ENCODE measurements around the gene NHEJ1. TPM values are rescaled to one million over a fixed set of nuclear protein-coding genes. Genes with fewer than 3 reads are reported as not detected.

Gene NHEJ1, protein sequence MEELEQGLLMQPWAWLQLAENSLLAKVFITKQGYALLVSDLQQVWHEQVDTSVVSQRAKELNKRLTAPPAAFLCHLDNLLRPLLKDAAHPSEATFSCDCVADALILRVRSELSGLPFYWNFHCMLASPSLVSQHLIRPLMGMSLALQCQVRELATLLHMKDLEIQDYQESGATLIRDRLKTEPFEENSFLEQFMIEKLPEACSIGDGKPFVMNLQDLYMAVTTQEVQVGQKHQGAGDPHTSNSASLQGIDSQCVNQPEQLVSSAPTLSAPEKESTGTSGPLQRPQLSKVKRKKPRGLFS
- total RNA-seq: 10 to 100 TPM in 1 of 10 donors, 1 to 10 TPM in 9; 4.7 to 12.0 (median 7.1) TPM
- polyA plus RNA-seq: 1 to 10 TPM; 3.8 to 9.6 TPM
- long read RNA-seq, donor 1, transcript NHEJ1-201 (8 exons, 2,094 nt): major isoform, 6 of 9 reads
- long read RNA-seq, donor 1, partial matches to known transcripts: 1 of 9 reads
- long read RNA-seq, donor 1, other reads (novel, unspliced or antisense): 2 of 9 reads
- long read RNA-seq, donor 2, transcript NHEJ1-201 (8 exons, 2,094 nt): major isoform, 11 of 13 reads
- long read RNA-seq, donor 2, partial matches to known transcripts: 0 of 13 reads
- long read RNA-seq, donor 2, other reads (novel, unspliced or antisense): 2 of 13 reads
- long read RNA-seq, donor 3, transcript NHEJ1-201 (8 exons, 2,094 nt): major isoform, 15 of 18 reads
- long read RNA-seq, donor 3, partial matches to known transcripts: 0 of 18 reads
- long read RNA-seq, donor 3, other reads (novel, unspliced or antisense): 3 of 18 reads

DNA sequence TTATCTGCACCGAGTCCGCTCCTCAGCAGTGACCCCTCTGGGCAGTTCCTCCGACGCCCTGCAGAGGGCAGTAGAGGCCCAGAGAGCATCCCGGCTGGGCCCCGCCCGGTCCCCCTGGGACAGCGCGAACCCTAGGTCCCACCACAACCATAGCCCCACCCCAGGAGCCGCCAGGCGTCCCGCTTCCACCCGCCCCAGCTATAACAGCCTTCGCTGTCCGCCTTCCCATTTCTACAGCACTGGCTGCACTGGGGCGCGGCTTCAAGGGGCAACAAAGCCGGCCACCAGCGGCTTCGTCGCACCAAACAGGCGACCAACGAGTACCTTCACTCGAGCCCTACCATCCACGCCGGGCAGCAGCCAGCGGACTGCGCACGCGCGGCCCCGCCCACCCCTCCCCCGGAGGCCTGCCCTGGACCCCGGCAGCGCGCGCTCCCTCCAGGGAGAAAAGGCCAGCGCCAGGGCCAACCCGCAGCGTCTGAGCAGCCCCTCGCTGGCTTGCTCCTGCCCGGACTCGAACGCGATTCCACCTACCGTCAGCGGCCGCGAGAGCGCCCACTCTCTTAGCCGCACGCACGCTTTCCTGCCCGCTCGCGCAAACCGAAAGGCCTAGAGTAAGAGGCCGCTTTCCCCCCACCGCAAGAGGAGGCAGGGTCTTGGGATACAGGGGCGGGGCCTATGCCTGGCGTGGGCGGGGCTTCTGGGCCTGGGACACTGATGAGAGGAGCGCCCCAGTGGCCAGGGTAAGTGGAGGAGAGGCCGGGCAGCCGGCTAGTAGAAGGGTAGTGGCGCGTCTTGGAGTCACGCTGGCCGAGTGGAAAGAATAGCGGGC, at the start of gene NHEJ1:
Gene NHEJ1 (minus strand): TSS at position 630 of the 832 bp plus-strand sequence. CDS start 2,453 bp downstream, outside the sequence.
- DNase-seq (peak; percentile 97 to 98), ATAC-seq (peak; percentile 96 to 98 (median 97))
- no peaks in the 10 kb centered on the region for H3K9me3 ChIP-seq
- H3K4me3 ChIP-seq: peak within 1 kb of the TSS; percentile 40 to 74 (median 62)
- H3K27me3 ChIP-seq: no peaks in the 10 kb centered on the region
- intact Hi-C loops (cut with DNase I): loop anchor here in 8 of 10 donors (1.0 to 10.0 kb wide), 12 partner anchors 16 to 224 kb away; partner anchors contain the start of genes CNPPD1 (in 2 of the 8), ZFAND2B (in 2 of the 8), ABCB6 (in 1 of the 8) and DNAJB2 (in 1 of the 8)
- WGBS, 2 donors: 0% methylated on average over 63 to 70 of the region's 70 CpGs
- peak within 1 kb of the TSS; percentile 80 to 94 (median 92) for H3K27ac ChIP-seq
- H3K4me1 ChIP-seq: peaks cover 0 to 19% (median 11%) of the 10 kb centered on the region in 9 donors
- TF ChIP-seq, protein P1, sequence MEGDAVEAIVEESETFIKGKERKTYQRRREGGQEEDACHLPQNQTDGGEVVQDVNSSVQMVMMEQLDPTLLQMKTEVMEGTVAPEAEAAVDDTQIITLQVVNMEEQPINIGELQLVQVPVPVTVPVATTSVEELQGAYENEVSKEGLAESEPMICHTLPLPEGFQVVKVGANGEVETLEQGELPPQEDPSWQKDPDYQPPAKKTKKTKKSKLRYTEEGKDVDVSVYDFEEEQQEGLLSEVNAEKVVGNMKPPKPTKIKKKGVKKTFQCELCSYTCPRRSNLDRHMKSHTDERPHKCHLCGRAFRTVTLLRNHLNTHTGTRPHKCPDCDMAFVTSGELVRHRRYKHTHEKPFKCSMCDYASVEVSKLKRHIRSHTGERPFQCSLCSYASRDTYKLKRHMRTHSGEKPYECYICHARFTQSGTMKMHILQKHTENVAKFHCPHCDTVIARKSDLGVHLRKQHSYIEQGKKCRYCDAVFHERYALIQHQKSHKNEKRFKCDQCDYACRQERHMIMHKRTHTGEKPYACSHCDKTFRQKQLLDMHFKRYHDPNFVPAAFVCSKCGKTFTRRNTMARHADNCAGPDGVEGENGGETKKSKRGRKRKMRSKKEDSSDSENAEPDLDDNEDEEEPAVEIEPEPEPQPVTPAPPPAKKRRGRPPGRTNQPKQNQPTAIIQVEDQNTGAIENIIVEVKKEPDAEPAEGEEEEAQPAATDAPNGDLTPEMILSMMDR (IDR thresholded peaks at IDR 0.05): peak; percentile 99 to 100 (median 99)
- peaks cover 0 to 26% (median 15%) of the 10 kb centered on the region in 9 donors for H3K36me3 ChIP-seq

DNA sequence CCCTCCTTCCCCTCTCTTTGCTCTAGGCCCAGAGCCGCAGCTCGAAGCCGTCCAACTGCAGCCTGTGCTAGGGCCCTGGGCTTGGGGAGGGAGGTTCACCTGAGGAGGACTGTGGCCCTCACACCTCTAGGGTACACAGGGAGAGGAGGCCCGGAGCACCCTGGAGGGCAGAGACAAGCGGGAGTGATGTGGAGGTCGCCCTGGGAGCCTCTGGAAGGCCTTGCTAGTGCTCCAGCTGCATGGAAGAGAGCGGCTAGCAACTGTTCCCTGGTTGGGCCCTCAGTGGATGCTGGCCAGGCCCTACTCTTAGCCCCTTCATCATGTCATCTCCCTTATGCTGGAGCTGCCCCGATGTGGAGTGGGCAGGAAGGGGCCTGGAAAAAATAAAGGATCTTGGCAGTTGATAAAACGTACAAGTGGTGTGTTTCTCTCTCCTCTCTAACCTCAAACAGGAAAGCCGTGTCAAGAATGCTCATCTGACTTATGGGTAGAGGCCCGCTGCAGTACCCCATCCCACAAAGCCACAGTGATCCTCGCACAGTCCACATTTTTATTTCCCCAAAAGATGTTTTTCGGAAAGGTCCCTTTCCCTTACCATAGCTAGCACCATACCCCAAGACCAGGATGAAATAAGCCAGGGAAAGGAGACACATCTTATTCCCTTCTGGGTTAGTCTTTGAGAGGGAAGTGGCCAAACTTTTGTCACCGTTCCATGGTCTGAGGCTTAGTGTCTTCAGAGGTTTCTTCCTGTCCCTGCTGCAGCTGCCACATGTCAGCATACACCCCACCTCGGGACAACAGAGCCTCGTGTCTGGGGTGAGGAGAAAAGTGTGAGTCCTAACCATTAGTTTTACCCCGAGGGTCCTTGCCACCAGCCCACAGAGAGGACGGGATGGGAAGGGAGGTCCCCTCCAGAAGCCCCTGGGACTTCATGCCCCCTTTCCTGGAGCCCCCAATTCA, 48.9 kb upstream of the NHEJ1 start:
- ATAC-seq: no peak
- peaks cover 0 to 1% (median 0%) of the 10 kb centered on the region in 11 donors for H3K9me3 ChIP-seq
- WGBS, 2 donors: 79 to 82% methylated on average over 18 of the region's 18 CpGs
- DNase-seq: no peak
- H3K27ac ChIP-seq: no peak overlapping the region
- intact Hi-C loops (cut with DNase I): loop anchor here in 2 of 10 donors (5.0 kb wide), 2 partner anchors 37 to 47 kb away; partner anchors contain the start of genes NHEJ1 (in 1 of the 2) and SLC23A3 (in 1 of the 2)
- peaks cover 0 to 67% (median 23%) of the 10 kb centered on the region in 9 donors for H3K36me3 ChIP-seq
- H3K4me1 ChIP-seq: peaks cover 8 to 31% (median 20%) of the 10 kb centered on the region in 9 donors
- no peak overlapping the region for H3K4me3 ChIP-seq
- TF ChIP-seq, protein P1 (IDR thresholded peaks at IDR 0.05): no peak
- no peaks in the 10 kb centered on the region for H3K27me3 ChIP-seq

DNA sequence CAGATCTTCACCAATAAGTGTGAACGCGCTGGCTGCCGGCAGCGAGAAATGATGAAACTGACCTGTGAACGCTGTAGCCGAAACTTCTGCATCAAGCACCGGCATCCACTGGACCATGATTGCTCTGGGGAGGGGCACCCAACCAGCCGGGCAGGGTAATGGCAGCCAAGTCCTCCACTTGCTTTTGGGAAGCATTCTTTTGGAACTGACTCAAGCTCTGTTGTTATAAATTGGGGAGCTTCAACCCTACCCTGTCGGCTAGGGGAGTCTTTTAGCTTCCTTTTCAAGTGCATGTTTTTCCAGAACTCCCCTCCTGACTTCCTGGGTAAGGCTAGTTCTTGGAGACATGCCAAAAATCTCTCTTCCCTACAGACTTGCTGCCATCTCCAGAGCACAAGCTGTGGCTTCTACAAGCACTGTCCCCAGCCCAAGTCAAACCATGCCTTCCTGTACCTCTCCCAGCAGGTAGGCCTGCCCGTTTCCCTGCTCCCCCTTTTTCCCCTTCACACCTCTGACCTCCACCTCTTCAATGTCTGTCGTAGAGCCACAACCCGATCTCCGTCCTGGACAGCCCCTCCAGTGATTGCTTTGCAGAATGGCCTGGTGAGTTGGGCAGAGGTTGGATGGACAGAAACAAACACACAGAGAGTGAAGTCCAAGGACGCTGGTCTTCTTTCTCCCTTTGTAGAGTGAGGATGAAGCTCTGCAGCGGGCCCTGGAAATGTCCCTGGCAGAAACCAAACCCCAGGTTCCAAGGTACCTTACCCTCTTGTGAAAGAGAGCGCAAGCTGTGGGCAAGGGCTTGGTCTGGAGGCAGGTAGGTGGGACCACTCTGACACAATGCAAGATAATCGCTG, 47.5 kb upstream of the NHEJ1 start:
- DNase-seq: no peak
- intact Hi-C loops (cut with DNase I): loop anchor here in 5 of 10 donors (2.0 to 5.0 kb wide), 5 partner anchors 31 to 71 kb away; partner anchors contain the start of genes CNPPD1 (in 2 of the 5), NHEJ1 (in 2 of the 5), DNAJB2 (in 1 of the 5) and SLC23A3 (in 1 of the 5)
- H3K36me3 ChIP-seq: peaks cover 0 to 53% (median 17%) of the 10 kb centered on the region in 9 donors

More for the DNA sequence above, 47.5 kb upstream of the NHEJ1 start:
- Histone ChIP-seq H3K4me1 (peaks cover 8 to 31% (median 20%) of the 10 kb centered on the region in 9 donors), H3K27ac (peak overlapping the region in 6 of 10 donors; percentile 92 to 98 (median 95)), H3K9me3 (peaks cover 0 to 2% (median 0%) of the 10 kb centered on the region in 11 donors), H3K4me3 (peak overlapping the region in 4 of 10 donors; percentile 66 to 82 (median 75)), H3K27me3 (no peaks in the 10 kb centered on the region)
- TF ChIP-seq, protein P1 (IDR thresholded peaks at IDR 0.05): no peak
- WGBS, 2 donors: 74 to 76% methylated on average over 17 of the region's 17 CpGs
- no peak for ATAC-seq

Measured in heart right ventricle (tissue), 16 donors.